Measurements from ENCODE around the gene AUTS2.

GRCh38 chr7:70525991-70526390, 927.7 kb downstream of the AUTS2 start:
- no peak for TF ChIP-seq CTCF (conservative IDR thresholded peaks at IDR 0.05; ENCODE audit: low read depth, low read length)
- TF ChIP-seq EZH2 (IDR thresholded peaks at IDR 0.05; ENCODE audit: borderline replicate concordance, low read depth, low read length, poor library complexity, severe bottlenecking), result no peak

All from A673 (cell line).